H1 (cell line): ENCODE data around the gene REPIN1. TPM values are rescaled to one million over a fixed set of nuclear protein-coding genes. Genes with fewer than 3 reads are reported as not detected.
A peak's percentile ranks its signal among the peaks of the same experiment; 100 is the strongest.

ENCODE experiments used
- ASH2L ChIP-seq: fragments of 200-600, 300-600 bp; sonication (generic); IDR thresholded peaks from one replicate; pipeline ENCODE4 v1.7.1; 2017; ENCODE audit warnings: low read length
- CREB1 ChIP-seq: IDR thresholded peaks from 2 replicates; pipeline ENCODE4 v1.6.1; 2012; ENCODE audit warnings: inconsistent platforms
- HDAC2 ChIP-seq, 2 experiments: fragments of 300-600 bp in 1 of 2; sonication (generic) in 1 of 2; IDR thresholded peaks; 2 replicates each; pipeline ENCODE4 v1.6.1; 2011 to 2012; ENCODE audit warnings: low read depth in 2 of 2, low read length in 2 of 2, mild to moderate bottlenecking in 2 of 2, moderate library complexity in 2 of 2, borderline replicate concordance in 1 of 2, inconsistent platforms in 1 of 2
- KDM1A ChIP-seq: fragments of 200-600, 300-600 bp; sonication (generic); IDR thresholded peaks from 2 replicates; pipeline ENCODE4 v1.7.1; 2016; ENCODE audit warnings: mild to moderate bottlenecking, low read length, borderline replicate concordance
- PHF8 ChIP-seq: fragments of 200-600 bp; sonication (generic); conservative IDR thresholded peaks from 2 replicates; pipeline ENCODE4 v1.7.1; 2012; ENCODE audit warnings: low read depth, mild to moderate bottlenecking, inconsistent platforms, low read length, moderate library complexity
- RNF2 ChIP-seq: fragments of 200-900, 300-1000 bp; sonication (generic); IDR thresholded peaks from 2 replicates; pipeline ENCODE4 v1.7.1; 2016; ENCODE audit warnings: borderline replicate concordance, low read depth, mild to moderate bottlenecking, antibody characterized with exemption, low read length; ENCODE audit not compliant: poor library complexity, severe bottlenecking; ENCODE audit errors: missing control alignments
- RXRA ChIP-seq: IDR thresholded peaks from 2 replicates; pipeline ENCODE4 v1.6.1; 2011; ENCODE audit warnings: low read depth, mild to moderate bottlenecking, low read length, moderate library complexity; ENCODE audit not compliant: insufficient read depth
- SAP30 ChIP-seq: fragments of 300-600 bp; sonication (generic); IDR thresholded peaks from 2 replicates; pipeline ENCODE4 v1.7.1; 2012; ENCODE audit warnings: low read length, moderate library complexity, mild to moderate bottlenecking, inconsistent platforms; ENCODE audit not compliant: insufficient read depth, insufficient replicate concordance
- SIN3A ChIP-seq, 2 experiments: IDR thresholded peaks in 1 of 2; conservative IDR thresholded peaks in 1 of 2; 2 replicates each; pipeline ENCODE4 v1.6.1; 2011 to 2012; ENCODE audit warnings: low read length in 2 of 2, improper control_type of control experiment in 1 of 2, low read depth in 1 of 2, mild to moderate bottlenecking in 1 of 2
- SIX5 ChIP-seq: IDR thresholded peaks from 2 replicates; pipeline ENCODE4 v1.6.1; 2011; ENCODE audit warnings: mild to moderate bottlenecking, low read depth, low read length
- SP2 ChIP-seq: IDR thresholded peaks from 2 replicates; pipeline ENCODE4 v1.6.1; 2012; ENCODE audit warnings: mild to moderate bottlenecking, low read length, inconsistent platforms
- TCF12 ChIP-seq: IDR thresholded peaks from 2 replicates; pipeline ENCODE4 v1.6.1; 2011; ENCODE audit warnings: low read depth, mild to moderate bottlenecking, low read length
- polyA plus RNA-seq, 7 experiments: library from polyadenylated mRNA; depleted of rRNA in 3 of 7; stranded (reverse) in 5 of 7; unstranded in 2 of 7; fragments of >200 nt in 5 of 7; fragments of 200-250 nt in 2 of 7; gene quantifications; 1 replicate in 5 of 7; 2 replicates in 1 of 7; 4 replicates in 1 of 7; pipeline versions ENCODE4 v1.2.1 to v1.2.3, GENCODE V29; 2011 to 2013; ENCODE audit warnings: missing spikeins in 2 of 7, mixed read lengths in 2 of 7
- total RNA-seq: library from RNA; stranded (reverse); fragmentation: NEBNext Ultra II Directional; extraction: Animal tissue kit (Norgen Biotek cat#: 25700); gene quantifications from 2 replicates; pipeline ENCODE4 v1.2.1, GENCODE V29; 2021
- TF ChIP-seq, protein P1 (sequence below): IDR thresholded peaks from 2 replicates; pipeline ENCODE4 v1.6.1; 2011; ENCODE audit warnings: low read depth, mild to moderate bottlenecking, low read length; ENCODE audit not compliant: insufficient read depth
- TF ChIP-seq, protein P2 (sequence below): IDR thresholded peaks from 2 replicates; pipeline ENCODE4 v1.6.1; 2011; ENCODE audit warnings: low read length, improper control_type of control experiment
- TF ChIP-seq, protein P3 (sequence below): IDR thresholded peaks from 2 replicates; pipeline ENCODE4 v1.6.1; 2012; ENCODE audit warnings: inconsistent platforms
- TF ChIP-seq, protein P4 (sequence below): IDR thresholded peaks from 2 replicates; pipeline ENCODE4 v1.6.1; 2012; ENCODE audit warnings: inconsistent platforms

REPIN1 gene
- total and polyA plus RNA-seq, 2 of the 8 experiments (the other 6 are each of a cell fraction or from before 2014, with no cell fraction given) = 98.6 to 125 TPM

DNA sequence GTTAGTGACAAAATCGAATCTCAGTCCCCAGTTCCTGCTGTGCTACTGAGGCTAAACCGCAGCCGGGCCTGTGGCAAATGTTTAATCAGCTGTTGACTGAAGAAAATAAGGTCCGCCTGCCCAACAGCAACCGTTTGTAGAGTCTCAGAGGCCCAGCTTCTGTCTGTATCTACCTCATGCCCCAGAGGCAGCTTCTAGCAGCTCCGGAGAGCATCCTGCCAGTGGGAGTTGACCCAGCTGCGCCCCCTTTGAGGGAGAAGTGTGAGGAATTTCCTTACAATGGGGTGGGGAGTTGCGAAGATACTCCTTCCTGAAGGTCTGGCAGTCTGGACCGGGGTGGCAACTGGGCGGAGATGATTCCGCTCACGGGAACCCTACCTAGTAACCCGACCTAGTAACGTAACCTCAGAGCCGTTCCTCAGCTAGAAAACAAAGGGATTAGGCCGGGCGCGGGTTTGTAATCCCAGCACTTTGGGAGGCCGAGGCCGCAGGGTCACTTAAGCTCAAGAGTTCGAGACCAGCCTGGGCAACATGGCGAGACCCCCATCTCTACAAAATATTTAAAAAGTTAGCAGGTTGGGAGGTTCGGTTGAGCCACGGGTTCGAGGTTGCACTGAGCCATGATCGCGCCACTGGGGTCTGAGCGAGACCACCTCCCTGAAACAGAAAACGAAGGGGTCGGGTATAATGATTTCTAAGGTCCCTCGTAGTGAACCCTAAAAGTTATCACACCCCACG lies 9.7 kb downstream of the REPIN1 start (continued):
- TF ChIP-seq, protein P1, sequence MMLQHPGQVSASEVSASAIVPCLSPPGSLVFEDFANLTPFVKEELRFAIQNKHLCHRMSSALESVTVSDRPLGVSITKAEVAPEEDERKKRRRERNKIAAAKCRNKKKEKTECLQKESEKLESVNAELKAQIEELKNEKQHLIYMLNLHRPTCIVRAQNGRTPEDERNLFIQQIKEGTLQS = no peak
- TF ChIP-seq SIN3A (conservative IDR thresholded peaks at IDR 0.05 in 1 of 2, IDR thresholded peaks at IDR 0.05 in 1 of 2; ENCODE audit: low read depth in 1 of 2, low read length in 2 of 2) = peak in 1 of 2 experiments; percentile 24; a peak in 1 of 4 replicates
- TF ChIP-seq, protein P2, sequence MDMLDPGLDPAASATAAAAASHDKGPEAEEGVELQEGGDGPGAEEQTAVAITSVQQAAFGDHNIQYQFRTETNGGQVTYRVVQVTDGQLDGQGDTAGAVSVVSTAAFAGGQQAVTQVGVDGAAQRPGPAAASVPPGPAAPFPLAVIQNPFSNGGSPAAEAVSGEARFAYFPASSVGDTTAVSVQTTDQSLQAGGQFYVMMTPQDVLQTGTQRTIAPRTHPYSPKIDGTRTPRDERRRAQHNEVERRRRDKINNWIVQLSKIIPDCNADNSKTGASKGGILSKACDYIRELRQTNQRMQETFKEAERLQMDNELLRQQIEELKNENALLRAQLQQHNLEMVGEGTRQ = no peak
- TF ChIP-seq TCF12 = no peak
- TF ChIP-seq, protein P3, sequence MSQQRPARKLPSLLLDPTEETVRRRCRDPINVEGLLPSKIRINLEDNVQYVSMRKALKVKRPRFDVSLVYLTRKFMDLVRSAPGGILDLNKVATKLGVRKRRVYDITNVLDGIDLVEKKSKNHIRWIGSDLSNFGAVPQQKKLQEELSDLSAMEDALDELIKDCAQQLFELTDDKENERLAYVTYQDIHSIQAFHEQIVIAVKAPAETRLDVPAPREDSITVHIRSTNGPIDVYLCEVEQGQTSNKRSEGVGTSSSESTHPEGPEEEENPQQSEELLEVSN = no peak; the same call in 1 of the 2 replicates
- TF ChIP-seq ASH2L = no peak
- TF ChIP-seq PHF8 = no peak
- no peak for TF ChIP-seq SIX5
- no peak for TF ChIP-seq SP2
- peak in 1 of 2 experiments; percentile 35; a peak in 1 of 4 replicates for TF ChIP-seq HDAC2 (IDR thresholded peaks at IDR 0.05; ENCODE audit: borderline replicate concordance in 1 of 2, low read depth in 2 of 2, low read length in 2 of 2)
- no peak for TF ChIP-seq SAP30
- TF ChIP-seq, protein P4, sequence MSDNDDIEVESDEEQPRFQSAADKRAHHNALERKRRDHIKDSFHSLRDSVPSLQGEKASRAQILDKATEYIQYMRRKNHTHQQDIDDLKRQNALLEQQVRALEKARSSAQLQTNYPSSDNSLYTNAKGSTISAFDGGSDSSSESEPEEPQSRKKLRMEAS = peak; percentile 74
- TF ChIP-seq RNF2 = no peak
- no peak for TF ChIP-seq CREB1
- TF ChIP-seq KDM1A = peak; percentile 84; the same call in 1 of the 2 replicates
- TF ChIP-seq RXRA = 0 out of 2 replicates have a peak, but pooled peaks have one; percentile 2
